Hematopoietic multipotent progenitor cell treated with erythropoietin and hydrocortisone succinate and interleukin-3 and kit ligand, for 17 days (in vitro differentiated cells): Measurements from ENCODE around the gene CHRNB2.
"Not testable (repeated sequence)": the region's sequence is repeated elsewhere in the genome, so short reads cannot be mapped to it uniquely, and the experiment has no call there.

Source experiments
- DNase-seq: peaks from one replicate; pipeline ENCODE4 v3.0.0-alpha.2; 2015; ENCODE audit warnings: low spot score

The CHRNB2 gene, protein sequence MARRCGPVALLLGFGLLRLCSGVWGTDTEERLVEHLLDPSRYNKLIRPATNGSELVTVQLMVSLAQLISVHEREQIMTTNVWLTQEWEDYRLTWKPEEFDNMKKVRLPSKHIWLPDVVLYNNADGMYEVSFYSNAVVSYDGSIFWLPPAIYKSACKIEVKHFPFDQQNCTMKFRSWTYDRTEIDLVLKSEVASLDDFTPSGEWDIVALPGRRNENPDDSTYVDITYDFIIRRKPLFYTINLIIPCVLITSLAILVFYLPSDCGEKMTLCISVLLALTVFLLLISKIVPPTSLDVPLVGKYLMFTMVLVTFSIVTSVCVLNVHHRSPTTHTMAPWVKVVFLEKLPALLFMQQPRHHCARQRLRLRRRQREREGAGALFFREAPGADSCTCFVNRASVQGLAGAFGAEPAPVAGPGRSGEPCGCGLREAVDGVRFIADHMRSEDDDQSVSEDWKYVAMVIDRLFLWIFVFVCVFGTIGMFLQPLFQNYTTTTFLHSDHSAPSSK

DNA sequence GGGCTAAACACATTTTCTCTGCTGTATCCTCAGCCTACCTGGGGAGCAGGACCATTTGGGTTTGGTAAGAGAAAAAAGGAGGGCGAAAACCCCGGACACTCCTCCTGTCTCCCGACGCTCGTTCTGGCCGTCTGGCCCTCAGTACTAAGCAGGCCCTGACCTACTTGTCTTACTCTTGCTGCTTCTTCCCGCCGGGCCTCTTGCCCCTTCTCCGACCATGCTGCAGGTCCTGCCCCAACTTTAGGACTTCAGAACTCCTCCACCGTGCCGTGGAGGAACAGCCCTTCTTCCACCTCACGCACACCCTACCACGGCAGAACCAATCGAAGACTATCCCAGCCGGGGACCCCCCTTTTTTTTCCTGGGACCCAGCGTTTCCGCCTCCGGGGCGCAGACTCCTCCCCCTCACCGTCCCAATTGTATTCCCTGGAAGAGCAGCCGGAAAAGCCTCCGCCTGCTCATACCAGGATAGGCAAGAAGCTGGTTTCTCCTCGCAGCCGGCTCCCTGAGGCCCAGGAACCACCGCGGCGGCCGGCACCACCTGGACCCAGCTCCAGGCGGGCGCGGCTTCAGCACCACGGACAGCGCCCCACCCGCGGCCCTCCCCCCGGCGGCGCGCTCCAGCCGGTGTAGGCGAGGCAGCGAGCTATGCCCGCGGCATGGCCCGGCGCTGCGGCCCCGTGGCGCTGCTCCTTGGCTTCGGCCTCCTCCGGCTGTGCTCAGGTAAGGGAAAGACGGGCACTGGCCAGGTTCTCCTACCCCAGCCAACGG, at the start of gene CHRNB2:
Gene CHRNB2 (plus strand): TSS at position 393 of the 771 bp plus-strand sequence. CDS start 267 bp downstream, at position 660.
- DNase-seq, result peak; percentile 37

DNA sequence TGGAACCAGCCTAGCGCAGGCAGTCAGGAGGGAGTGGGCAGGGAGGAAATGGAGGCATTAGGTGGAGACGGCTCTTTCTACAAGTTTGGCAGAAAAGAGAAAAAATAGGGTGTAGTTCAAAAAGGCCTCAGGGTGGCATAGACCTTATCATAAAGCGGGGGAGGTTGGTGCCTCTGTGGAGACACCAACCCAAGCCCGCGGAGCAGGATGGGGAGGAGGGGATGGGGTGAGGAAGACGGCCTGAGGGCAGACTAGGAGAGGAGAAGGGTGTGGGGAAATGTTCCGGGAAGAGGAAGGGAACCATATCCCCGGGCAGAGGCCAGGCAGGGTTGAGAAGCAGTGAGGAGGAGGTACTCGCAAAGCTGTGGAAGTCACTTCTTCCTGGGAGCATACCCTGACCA, 48.0 kb upstream of the CHRNB2 start:
- peak; percentile 32 for DNase-seq

DNA sequence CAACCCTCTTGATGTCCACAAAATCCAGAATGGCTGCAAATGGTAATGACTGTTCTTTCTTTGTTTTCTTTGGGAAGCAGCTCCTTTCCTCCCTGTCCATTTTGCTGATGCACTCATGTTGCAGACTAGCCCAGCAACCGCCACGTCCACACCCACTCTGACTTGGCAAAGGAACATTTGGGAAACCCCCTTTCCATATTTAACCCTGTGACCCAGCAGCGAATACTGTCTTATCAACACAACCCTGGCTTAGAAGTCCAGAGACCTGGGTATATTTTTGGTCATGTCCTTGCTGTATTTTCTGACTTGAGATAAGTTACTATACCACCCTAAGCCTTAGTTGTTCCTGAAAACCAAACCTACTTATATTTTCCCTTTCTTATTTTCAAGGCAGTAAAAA, 47.2 kb upstream of the CHRNB2 start:
- peak; percentile 61 for DNase-seq

DNA sequence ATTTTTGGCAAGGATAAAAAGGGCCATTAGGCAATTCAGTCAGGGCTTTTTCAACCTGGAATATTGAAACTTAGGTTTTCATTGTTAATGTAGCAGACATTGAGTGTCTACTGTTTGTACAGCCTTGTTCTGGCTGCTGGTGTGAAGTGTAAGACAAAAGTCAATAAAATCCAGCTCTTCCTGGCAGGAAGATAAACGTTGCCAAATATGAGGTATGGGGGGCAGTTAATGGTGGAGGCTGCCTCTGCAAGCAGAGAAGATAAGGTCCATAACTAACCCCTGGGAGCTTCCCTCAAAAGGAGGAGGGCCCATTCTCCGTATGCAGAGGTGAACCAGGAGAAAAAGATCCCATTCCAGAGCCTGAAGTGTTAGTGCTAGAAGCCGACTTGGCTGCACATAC, 45.9 kb upstream of the CHRNB2 start:
- no peak for DNase-seq

DNA sequence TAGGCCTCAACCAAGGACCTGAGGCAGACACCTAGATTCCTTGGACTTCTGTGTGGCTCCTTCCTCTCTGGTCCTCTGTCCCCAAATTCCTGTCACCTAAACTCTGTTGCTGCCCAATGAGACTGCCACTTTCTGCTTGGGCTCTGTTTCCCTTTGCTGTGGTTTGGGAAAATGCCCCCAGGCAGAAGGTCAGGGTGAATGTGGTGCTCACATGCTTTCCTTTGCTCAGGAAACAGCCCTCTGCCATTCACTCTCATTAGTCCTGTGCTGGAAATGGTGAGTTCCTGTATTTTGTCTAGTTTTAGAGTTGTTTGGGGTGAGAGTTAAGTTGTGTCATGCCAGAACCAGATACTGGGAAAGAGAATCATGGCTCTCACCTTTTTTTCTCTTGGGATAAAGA, 42.7 kb upstream of the CHRNB2 start:
- DNase-seq, result no peak

DNA sequence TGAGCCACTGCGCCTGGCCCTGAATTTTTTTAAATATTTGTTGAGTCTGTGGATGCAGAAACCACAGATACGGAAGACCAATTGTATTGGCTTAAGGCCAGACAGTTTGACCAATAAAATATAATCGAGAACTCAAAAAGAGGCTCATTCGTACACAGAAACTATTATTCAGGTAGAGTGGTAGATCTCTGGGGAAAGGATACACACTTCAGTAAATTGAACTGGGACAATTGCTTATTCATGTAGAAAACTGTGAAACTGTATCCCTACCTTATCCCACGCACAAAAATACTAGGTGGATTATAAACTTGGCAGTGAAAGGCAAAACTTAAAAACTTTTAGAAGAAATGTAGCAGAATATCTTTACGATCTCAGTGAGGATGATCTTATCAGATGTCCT, 40.4 kb upstream of the CHRNB2 start:
- no peak for DNase-seq

DNA sequence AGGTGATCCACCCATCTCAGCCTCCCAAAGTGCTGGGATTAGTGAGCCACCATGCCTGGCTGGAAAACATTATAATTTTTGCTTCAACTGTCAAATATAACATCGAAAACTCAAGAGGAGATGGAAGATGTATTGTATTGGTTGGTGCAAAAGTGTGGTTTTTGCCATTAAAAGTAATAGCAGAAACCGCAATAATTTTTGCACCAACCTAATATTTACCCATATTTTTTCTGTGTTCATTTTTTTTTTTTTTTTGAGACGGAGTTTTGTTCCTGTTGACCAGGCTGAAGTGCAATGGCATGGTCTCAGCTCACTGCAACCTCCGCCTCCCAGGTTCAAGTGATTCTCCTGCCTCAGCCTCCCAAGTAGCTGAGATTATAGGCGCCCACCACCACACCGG, 38.3 kb upstream of the CHRNB2 start:
- DNase-seq, result no peak

DNA sequence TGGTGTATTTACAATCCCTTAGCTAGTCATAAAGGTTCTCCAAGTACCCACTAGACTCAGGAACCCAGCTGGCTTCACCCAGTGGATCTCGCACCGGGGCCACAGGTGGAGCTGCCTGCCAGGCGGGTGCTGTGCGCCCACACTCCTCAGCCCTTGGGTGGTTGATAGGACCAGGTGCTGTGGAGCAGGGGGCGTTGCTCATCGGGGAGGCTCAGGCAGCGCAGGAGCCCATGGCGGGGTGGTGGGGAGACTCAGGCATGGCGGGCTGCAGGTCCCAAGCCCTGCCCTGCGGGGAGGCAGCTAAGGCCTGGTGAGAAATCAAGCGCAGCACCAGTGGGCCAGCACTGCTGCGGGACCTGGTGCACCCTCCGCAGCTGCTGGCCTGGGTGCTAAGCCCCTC, 35.6 kb upstream of the CHRNB2 start:
- not testable (repeated sequence) for DNase-seq

DNA sequence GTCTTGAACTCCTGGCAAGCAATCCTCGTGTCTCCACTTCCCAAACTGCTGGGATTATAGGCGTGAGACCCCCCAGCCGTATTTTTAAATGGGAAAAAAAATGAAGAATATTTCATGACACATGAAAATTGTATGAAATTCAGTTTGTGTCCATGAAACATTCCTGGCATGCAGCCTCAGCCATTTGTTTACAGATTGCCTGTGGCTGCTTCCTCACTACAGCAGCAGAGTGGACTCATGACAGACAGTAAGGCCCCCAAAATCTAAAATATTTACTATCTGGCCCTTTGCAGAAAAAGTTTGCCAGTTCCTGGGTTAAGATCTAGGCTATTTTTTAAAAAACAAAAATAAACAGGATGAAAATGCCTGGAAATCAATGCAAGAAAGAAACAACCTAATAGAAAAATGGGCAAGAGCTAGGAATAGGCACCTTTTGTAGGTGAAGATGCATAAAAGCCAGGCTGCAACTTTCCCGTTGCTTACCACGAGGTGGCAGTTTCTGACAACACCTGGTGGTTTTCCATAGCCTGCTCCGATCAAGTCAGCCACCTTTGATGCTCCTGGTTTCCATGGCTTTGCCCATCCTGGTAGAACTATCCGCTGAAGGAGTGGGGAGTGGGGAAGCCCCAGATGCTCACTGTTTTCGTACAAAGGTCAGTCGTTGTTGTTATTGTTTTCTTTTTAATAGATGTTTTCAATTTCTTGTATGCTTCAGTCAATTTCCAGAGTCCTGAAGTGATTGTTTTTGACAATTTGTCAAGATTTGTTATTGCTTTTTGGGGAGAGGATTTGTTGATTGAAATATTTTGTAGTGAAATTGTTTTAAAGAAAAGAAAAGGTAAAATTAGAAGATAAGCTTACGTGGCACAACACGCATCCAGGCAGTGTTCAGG, 33.4 kb upstream of the CHRNB2 start:
- DNase-seq, result peak; percentile 37

DNA sequence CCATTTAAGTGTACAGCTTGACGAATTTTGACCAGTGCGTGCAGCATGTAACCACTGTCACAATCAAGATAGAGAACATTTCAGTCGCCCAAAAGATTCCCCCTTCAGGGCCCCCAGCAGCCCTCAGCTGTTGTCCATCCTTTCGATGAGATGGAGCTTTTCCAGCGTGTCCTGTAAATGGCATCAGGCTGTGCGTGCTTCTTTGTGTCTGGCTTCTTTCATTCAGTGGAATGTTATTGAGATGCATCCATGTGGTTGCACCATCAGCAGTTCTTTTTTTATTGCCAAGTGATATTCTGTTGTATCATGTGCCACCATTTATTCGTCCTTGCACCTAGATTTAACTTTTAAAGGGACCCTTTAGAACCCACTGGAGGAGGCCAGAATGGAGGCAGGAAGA, 31.0 kb upstream of the CHRNB2 start:
- no peak for DNase-seq

DNA sequence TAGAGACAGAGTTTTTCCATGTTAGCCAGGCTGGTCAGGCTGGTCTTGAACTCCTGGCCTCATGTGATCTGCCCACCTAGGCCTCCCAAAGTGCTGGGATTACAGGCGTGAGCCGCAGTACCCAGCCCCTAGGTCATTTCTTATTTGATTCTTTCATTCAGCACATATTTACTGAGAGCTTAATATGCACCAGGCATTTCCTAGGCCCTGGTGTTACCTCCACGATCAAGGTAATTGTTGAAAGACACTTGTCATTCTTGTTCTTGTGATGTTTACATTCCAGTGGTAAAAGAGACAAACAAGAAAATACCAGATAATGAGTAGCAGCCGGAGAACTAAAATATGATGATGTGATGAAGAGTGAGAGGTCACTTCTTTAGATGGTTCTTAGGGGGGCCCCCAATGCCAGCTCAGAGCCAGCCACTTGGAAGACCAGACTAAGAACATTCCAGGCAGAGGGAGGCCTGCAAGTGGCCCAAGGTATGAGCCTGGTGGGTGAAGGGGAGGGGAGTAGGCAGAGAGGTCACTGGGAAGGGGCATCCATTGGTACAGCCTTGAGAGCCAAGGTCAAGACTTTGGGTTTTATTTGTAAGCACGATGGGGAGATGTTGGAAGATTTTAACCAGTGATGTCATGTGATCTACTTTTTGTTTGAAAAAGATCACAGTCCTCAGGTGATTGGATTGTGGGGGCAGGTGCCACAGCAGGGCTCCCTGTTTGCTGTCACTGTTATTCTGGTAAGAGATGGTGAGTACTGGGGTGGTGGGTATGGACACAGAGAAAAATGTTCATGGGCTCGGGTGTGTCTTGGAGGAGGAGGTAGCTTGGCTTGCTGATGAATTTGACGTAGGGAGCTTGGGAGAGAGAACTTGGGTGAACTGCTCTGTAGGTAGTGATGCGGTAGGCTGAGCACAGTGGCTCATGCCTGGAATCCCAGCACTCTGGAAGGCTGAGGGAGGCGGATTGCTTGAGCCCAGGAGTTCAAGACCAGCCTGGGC, 27.8 kb upstream of the CHRNB2 start:
- no peak for DNase-seq

DNA sequence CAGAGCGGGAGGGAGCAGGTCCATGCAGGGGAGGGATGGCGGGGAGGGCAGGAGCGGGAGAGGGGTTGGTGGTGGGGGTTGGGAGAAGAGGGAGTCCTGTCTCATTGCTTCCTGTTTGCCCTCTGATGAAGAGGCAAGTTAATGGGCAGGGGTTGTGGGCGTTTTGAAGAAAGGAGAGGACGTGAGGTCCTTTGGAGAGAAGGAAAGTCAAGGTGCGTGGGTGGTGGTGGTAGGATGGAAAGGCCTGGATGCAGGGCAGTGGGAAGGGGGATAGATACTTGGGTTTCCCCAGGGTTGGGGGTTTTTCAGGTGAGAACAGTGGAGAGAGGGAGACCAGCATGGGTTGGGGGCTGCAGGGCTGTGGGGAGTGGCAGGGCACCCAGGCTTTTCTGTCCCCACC, 26.3 kb upstream of the CHRNB2 start:
- no peak for DNase-seq

DNA sequence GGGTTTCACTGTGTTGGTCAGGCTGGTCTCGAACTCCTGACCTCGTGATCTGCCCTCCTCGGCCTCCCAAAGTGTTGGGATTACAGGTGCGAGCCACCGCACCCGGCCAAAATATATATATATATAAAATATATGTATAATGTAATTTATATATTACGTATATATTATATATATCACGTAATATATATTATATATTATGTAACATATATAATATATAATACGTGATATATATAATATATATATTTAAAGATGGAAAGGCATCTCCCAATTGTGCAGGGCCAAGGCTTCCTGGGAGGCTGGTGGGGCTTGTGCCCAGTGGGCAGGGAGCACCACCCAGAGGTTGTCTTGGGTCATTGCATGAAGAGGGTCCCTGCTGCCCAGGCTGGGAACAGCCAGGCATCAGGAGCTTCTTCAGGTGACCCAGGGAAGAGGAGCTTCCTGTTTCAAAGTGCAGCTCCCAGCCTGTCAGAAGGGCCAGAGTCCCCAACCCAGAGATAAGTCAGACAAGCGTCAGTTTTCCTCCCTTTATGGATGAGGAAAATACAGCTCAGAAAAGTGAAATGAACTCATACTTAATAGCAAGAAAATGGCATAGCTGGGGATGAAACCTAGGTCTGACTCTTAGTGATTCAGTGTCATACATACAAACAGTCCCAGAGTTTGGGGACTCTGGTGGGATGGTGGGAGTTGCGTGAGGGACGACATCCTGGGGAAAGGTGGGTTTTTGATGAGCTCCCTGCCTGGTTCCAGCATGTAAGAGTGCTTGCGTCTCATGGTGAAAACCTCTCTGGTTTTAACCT, 21.1 kb upstream of the CHRNB2 start:
- peak; percentile 53 for DNase-seq

DNA sequence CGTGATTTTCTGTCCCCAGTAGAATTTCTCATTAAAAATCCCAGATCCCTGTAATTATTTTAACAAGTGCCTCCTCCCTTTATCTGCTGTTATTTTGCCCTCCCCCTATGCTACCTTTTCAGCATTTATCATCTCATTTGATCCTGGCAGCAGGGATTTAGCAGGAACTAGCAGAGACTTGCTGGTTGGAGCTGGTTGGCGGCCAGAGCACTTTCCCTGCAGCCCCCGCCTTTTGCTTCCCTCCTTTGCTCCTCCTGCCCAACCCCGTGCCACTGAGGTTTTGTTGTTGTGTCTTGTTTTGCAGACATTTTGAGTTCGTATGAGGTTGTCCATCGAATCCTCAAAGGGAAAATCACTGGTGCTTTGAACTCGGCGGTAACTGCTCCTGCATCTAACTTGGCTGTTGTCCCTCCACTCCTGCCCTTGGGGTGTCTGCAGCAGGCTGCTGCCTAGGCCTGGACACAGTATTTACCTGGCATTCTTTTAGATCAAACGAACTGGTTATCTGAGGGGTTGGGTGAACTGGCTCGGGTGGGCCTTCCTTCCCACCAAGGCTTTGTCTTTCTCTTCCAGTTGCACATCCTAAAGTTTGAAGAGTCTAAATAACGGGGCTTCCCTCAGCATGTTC, 20.4 kb upstream of the CHRNB2 start:
- no peak for DNase-seq

DNA sequence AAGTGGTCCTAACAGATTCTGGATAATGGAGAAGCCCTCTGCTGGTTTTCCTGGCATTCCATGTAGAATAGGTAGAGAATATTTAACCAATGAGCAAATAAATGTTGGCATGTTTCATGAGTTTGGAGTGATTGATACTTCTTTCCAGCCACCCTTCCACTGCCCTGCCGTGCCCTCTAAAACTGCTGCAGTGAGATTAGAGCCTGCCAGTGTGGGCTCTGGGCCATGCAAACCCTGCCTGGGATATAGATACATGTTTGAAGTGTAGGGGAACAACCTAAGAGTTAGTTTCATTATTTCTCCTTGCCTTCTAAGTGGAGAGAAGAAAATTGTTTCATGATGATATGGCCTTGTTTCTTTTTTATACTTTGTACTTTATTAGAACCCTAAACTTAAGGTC, 19.6 kb upstream of the CHRNB2 start:
- DNase-seq, result peak; percentile 70

DNA sequence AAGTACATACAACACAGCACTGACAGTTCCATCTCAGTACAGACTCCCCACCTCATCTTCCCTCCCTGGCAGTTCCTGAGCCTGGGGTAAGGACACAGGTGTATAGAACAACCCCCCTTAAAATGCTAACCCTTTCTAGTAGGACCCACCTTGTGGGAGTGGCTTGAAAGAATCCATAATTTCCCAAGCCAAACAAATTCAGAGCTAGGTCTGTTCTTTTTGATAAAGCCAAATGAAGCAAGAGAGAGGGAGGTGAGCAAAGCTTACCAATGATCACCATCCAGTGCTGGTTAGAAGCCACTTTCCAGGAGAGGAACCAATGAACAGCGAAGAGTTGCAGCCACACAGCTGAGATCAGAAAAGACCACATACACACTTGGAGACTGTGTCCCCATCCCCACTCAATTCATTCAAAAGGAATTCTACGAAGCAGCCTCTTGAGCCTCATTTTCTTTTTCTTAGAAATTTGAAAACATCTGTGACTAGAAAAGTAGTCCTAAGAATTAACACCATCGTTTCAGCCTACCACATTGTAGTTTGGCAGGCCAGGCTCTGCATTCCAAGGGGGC, 18.3 kb upstream of the CHRNB2 start:
- DNase-seq, result peak; percentile 47

DNA sequence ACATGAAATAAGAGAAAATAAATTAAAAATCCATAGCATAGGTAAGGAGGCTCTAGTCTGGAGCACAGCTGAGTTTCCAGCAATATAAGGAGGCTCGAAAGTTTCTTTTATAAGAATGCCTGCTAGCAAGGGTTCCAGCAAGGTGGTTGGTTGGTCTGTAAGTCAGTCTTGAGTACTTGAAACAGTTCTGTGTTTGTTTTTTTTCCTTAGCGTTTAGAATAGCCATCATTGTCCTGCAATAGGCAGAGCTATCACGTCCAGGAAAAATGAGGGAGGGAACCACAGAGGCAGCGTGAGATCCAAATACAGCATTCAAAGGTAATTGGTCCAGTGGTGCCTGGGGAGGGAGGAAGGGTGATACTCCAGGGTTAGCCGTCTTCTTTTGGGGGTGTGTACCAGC, 17.5 kb upstream of the CHRNB2 start:
- DNase-seq, result no peak

DNA sequence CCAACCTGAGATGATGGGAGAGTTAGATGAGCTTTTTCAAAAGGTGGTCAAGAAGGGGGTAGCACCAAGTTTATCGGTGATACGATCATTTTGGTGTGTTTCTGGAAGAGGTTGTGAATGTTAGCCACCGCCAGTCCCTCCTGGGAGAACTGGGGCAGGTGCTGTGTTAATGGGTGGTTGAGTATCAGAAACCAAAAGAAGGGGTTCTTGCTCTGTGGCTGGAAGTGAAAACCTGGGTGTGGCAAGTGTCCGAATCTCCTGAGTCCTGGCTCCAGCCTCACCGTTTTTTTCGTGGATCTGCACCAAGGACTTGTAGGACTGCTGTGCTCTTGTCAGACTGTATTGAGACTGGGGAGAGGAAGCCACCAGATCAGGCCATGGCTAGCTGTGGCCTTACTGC, 16.9 kb upstream of the CHRNB2 start:
- no peak for DNase-seq

DNA sequence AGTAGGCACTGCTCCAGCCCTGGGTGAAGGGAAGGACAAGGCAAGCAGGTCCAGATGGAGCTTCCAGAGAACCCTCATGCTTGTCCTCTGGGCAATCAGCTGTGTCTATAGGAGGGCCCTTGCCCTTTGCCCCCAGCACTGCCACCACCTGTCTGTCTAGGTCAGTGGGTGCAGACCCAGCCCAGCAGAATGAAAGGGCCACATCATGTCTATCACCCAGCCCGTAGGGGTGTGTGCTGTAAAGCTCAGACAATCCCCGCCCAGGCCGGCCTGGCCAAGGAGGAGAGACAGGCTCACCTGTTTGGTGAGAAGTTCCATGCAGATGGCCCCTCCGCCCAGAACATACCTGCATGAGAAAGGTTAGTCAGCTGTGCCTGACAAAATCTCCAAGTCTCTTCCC, 16.1 kb upstream of the CHRNB2 start:
- no peak for DNase-seq
